ENCODE results near the gene SP3.

SP3 gene

GRCh38 chr2:173914055-173914927 is 50.9 kb downstream of the SP3 start:
- TF ChIP-seq, protein P1, sequence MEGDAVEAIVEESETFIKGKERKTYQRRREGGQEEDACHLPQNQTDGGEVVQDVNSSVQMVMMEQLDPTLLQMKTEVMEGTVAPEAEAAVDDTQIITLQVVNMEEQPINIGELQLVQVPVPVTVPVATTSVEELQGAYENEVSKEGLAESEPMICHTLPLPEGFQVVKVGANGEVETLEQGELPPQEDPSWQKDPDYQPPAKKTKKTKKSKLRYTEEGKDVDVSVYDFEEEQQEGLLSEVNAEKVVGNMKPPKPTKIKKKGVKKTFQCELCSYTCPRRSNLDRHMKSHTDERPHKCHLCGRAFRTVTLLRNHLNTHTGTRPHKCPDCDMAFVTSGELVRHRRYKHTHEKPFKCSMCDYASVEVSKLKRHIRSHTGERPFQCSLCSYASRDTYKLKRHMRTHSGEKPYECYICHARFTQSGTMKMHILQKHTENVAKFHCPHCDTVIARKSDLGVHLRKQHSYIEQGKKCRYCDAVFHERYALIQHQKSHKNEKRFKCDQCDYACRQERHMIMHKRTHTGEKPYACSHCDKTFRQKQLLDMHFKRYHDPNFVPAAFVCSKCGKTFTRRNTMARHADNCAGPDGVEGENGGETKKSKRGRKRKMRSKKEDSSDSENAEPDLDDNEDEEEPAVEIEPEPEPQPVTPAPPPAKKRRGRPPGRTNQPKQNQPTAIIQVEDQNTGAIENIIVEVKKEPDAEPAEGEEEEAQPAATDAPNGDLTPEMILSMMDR (IDR thresholded peaks at IDR 0.05; ENCODE audit: low read depth, low read length) = no peak
- H3K4me3 ChIP-seq (ENCODE audit: low read depth, low read length) = no peak overlapping the region

- TF ChIP-seq, protein P1 (IDR thresholded peaks at IDR 0.05; ENCODE audit: low read depth, low read length) = no peak
- H3K4me3 ChIP-seq (ENCODE audit: low read depth, low read length) = no peak overlapping the region
Observed at GRCh38 chr2:173909846-173910245, 55.3 kb downstream of the SP3 start.

DNA sequence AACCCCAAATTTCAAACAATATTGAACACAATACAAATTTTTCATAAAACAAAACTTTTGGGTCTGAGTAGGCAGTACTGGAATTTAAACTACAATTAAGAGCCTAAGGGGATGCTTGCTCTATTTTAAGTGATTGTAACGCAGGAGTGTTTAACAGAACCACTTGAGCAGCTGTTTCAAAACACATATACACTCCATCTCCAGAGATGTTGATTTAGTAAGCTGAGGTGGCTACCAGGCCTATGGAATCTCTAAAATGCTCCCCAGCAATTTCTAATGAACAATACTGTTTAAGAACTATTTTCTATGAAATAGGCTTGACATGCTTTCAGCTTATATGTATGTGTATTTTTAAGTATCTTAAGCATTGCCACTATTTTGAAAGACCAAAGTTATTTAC is 58.5 kb downstream of the SP3 start:
- no peak overlapping the region for H3K4me3 ChIP-seq (ENCODE audit: low read depth, low read length)
- TF ChIP-seq, protein P1 (IDR thresholded peaks at IDR 0.05; ENCODE audit: low read depth, low read length) = no peak

DNA sequence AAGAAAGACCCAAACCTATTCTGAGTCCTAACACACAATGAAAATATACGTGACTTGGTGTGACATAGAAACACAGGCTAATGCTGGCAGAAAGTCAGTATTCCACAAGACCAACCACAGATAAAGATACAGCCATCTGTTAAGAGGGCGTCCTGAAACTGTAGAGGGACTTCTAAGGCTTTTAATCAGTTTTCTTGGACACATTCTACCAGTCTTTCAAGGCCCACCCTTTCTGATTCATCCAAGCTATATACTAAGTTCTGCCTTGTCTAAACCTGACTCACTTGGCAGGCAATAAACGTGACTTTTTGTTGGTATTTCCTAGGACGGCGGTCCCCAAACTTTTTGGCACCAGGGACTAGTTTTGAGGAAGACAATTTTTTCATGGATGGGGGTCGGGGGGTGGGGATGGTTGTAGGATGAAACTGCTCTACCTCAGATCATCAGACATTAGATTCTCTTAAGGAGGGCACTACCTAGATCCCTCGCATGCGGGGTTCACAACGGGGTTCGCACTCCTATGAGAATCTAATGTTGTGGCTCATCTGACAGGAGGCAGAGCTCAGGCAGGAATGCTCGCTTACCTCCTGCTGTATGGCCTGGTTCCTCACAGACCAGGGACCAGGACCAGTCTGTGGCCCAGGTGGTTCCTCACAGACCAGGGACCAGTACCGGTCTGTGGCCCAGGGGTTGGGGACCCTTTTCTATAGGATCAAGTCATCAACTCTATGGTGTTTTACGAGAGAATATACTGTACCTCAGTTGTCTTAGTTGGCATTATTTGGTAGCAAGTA is 61.4 kb downstream of the SP3 start:
- no peak overlapping the region for H3K4me3 ChIP-seq (ENCODE audit: low read depth, low read length)
- TF ChIP-seq, protein P1 (IDR thresholded peaks at IDR 0.05; ENCODE audit: low read depth, low read length) = no peak

DNA sequence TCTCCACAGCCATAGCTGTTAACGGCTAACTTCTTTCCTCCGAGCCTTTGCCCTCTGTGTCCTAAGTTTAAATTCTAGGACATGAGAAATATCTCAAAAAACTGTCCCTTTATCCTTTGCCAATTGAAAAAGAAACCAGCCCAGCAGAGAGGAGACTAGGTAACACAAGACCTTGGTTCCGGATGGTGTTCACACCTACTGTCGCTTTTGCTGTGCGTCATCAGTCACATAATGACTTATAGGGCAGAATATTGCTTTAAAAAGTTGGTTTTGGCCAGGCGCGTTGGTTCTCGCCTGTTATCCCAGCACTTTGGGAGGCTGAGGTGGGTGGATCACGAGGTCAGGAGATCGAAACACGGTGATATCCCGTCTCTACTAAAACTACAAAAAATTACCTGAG is 66.2 kb downstream of the SP3 start:
- H3K4me3 ChIP-seq (ENCODE audit: low read depth, low read length) = no peak overlapping the region
- TF ChIP-seq, protein P1 (IDR thresholded peaks at IDR 0.05; ENCODE audit: low read depth, low read length) = no peak

- no peak overlapping the region for H3K4me3 ChIP-seq (ENCODE audit: low read depth, low read length)
- TF ChIP-seq, protein P1 (IDR thresholded peaks at IDR 0.05; ENCODE audit: low read depth, low read length) = no peak
Observed at GRCh38 chr2:173898178-173898668, 67.0 kb downstream of the SP3 start.

DNA sequence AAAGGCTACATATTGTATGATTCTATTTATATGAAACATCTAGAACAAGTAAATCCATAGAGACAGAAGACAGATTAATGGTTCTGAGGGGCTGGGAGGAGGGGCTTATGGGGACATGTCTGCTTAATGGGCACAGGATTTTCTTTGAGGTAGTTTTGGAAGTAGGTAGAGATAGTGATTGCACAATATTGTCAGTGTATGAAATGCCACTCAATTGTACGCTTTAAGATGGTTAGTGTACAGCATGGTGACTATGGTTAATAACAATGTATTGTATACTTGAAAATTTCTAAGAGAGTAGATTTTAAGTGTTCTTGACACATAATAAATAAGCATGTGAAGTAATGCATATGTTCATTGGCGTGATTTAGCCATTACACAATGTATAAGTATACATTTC is 68.4 kb downstream of the SP3 start:
- TF ChIP-seq, protein P1 (IDR thresholded peaks at IDR 0.05; ENCODE audit: low read depth, low read length) = no peak
- no peak overlapping the region for H3K4me3 ChIP-seq (ENCODE audit: low read depth, low read length)
